ENCODE results near the gene DXO.
A peak's percentile ranks its signal among the peaks of the same experiment; 100 is the strongest.
"Not testable (repeated sequence)": the region's sequence is repeated elsewhere in the genome, so short reads cannot be mapped to it uniquely, and the experiment has no call there.

Gene DXO

DNA sequence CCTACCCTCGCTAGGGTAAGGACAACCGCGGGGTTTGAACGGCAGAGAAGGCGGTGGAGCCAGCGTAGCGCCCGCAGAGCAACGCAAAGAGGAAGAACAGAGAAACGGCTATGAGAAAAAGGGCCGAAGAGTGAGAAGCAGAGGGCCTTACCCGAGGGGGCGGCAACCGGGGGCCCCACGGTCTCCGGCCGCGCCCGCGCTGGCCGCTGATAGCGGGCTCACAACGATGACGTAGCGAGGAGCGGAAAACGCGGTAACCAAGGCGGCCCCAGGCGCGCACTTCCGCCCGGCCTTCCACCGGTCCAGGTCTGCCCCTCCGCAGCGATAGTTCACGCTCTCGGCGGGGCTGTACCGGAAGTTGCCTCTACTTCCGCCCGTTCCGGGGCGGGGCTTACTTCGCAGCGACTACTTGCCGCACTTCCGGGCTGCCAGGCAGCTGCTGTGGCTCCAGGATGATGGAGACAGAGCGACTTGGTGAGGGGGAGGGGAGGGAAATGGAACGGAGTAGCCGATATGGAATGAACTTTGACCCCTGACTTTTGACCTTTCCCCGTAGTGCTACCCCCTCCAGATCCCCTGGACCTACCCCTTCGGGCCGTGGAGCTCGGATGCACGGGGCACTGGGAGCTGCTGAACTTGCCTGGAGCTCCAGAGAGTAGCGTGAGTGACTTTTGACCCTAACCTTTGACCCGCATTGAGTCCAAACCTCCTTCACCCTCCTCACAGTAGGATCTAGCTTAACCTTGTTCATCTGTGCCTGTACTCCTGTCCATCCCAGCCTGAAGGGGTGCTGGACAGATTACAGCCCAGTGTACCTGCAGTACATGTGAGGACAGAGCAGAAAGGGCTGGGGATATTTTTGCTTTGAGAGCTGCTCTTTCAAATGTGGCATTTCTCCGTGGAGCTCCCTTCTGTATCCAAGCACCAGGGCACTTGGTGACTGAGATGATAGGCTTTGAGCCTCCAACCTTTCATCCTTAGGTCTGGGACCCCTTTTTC is 12.9 kb downstream of the DXO start, which contains the start of the genes NELFE and SKIC2:
Gene NELFE, minus strand, starts transcription at position 231 of the 999 bp plus-strand sequence. CDS start 525 bp downstream, outside the sequence.
Gene SKIC2, plus strand, starts transcription at position 435 of the 999 bp plus-strand sequence. Its CDS starts 18 bp downstream, at position 453.
- peak; percentile 96 for DNase-seq (ENCODE audit: low read depth, low spot score)

DNA sequence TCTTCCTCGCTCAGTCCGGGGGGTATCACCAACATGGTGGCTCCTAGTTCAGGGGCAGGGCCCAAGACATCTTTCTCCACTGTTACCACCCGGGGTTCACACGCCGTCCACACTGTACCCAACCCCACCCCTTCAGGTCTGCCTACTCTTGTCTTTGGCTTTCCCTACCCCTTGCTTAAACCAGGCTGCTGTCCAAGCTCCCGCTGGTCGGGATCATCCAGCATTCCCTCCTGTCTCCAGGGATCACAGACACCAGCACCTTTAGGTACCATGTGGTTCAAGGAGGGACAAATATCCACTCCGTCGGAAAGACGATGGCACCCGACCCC is 13.6 kb downstream of the DXO start:
- DNase-seq (ENCODE audit: low read depth, low spot score) = no peak

DNA sequence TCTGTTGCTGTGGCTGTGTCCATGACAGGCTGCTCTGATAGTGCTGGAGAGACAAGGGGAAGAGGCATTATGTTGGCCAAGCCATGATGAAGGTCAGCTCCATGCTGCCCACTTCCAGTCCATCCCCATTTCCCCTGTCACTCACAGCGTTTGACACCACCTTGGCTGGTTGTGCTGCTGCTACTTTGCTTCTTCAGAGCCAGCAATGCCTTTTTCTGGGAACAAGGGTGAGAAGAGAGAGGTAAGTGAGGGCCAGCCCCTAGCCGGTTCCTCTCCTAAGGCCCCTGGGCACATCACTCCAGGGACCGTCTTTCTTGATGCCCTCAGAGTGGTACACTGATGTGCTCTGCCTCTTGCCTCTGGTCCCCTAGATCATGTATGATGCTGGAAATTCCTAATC is 15.1 kb downstream of the DXO start:
- DNase-seq (ENCODE audit: low read depth, low spot score) = no peak

GRCh38 chr6:31954511-31954910 is 17.4 kb downstream of the DXO start:
- DNase-seq (ENCODE audit: low read depth, low spot score) = no peak

GRCh38 chr6:31952890-31953289 is 19.0 kb downstream of the DXO start:
- no peak for DNase-seq (ENCODE audit: low read depth, low spot score)

- DNase-seq (ENCODE audit: low read depth, low spot score) = no peak
Measured at GRCh38 chr6:31952140-31952805, 19.7 kb downstream of the DXO start.

DNA sequence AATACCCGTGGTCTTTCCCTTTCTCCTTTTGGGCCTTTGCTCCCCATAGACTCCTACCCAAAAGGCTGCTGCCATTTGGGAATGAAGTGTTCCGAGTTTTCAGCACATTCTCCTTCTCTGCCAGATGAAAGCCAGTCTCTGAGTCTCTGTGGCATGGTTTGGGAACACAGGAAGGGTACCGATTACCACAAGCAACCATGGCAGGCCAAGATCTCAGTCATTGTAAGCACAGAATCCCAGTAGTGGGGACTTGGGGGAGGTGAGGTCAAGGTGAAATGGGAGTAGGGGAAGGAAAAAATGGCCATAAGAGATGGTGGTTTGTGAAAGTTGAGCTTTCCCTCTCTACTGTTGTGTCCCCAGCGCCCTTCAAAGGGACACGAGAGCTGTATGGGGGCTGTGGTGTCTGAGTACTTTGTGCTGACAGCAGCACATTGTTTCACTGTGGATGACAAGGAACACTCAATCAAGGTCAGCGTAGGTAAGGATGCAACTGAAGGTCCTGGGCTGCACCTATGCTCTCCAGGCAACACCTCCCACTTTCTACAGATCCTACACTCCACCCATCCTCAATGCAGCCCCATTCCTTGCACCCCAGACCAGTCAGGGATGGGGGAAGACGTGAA is 21.9 kb downstream of the DXO start:
- no peak for DNase-seq (ENCODE audit: low read depth, low spot score)

DNA sequence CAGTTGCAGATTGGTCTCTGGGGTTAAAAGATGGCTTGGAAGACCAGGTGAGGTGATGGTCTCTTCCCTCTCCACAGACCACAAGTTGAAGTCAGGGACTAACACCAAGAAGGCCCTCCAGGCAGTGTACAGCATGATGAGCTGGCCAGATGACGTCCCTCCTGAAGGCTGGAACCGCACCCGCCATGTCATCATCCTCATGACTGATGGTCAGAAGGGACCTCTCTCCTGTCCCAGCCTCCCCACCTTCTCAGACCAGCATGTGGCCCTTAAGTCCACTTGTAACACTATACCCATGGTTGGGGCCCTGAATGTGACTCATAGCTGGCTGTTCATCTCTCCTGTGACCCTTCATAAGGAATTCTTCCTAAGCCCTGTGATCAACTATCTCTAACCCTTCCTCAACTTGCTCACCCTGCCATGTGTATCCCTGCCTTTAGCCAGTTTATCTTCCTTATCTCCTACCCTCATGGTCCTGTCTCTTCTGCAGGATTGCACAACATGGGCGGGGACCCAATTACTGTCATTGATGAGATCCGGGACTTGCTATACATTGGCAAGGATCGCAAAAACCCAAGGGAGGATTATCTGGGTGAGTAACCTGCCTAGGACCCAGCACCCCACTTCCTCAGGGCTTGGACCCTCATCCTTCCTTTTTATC is 23.1 kb downstream of the DXO start:
- no peak for DNase-seq (ENCODE audit: low read depth, low spot score)

DNA sequence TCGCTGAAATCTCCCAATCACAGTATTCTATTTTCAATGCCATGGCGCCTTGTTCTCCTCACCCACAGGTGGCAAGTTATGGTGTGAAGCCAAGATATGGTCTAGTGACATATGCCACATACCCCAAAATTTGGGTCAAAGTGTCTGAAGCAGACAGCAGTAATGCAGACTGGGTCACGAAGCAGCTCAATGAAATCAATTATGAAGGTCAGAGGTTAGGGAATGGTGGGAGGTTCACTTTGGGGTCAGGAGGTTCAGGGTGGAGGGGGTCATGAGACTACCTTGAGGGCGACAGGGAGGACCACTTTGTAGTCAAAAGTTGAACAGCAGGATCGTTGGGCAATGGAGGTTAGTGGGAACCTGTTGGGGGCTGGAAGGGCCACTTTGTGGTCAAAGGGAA is 23.6 kb downstream of the DXO start:
- DNase-seq (ENCODE audit: low read depth, low spot score) = no peak

DNA sequence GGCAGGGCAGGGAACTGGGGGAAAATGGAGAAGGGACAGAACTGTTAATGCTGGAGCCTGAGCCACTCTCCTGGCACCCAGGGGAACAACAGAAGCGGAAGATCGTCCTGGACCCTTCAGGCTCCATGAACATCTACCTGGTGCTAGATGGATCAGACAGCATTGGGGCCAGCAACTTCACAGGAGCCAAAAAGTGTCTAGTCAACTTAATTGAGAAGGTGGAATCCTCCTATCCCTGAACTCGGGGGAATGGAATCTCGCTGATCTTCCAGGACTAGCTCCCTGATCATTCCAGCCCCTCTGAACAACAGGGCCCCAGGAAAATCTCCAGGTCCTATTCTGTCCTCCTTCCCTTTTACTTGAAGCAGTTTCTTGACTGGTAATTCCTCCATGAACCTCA is 24.1 kb downstream of the DXO start:
- DNase-seq (ENCODE audit: low read depth, low spot score) = no peak

GRCh38 chr6:31947070-31947675 is 24.8 kb downstream of the DXO start:
- DNase-seq (ENCODE audit: low read depth, low spot score) = no peak

- no peak for DNase-seq (ENCODE audit: low read depth, low spot score)
Measured at GRCh38 chr6:31946370-31946885, 25.5 kb downstream of the DXO start.

GRCh38 chr6:31945507-31946369 is 26.2 kb downstream of the DXO start, which contains the start of gene CFB:
Gene CFB (plus strand): TSS chr6:31946095. CDS start chr6:31946222, 127 bp downstream.
- DNase-seq (ENCODE audit: low read depth, low spot score) = no peak

DNA sequence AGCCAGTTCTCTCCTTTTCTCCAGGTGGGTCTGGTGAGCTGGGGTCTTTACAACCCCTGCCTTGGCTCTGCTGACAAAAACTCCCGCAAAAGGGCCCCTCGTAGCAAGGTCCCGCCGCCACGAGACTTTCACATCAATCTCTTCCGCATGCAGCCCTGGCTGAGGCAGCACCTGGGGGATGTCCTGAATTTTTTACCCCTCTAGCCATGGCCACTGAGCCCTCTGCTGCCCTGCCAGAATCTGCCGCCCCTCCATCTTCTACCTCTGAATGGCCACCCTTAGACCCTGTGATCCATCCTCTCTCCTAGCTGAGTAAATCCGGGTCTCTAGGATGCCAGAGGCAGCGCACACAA is 26.8 kb downstream of the DXO start:
- no peak for DNase-seq (ENCODE audit: low read depth, low spot score)

- no peak for DNase-seq (ENCODE audit: low read depth, low spot score)
Measured at GRCh38 chr6:31943742-31944141, 28.2 kb downstream of the DXO start.

- no peak for DNase-seq (ENCODE audit: low read depth, low spot score)
Measured at GRCh38 chr6:31940256-31940664, 31.7 kb downstream of the DXO start.

- no peak for DNase-seq (ENCODE audit: low read depth, low spot score)
Measured at GRCh38 chr6:31935823-31936222, 36.1 kb downstream of the DXO start.

- DNase-seq (ENCODE audit: low read depth, low spot score) = no peak
Measured at GRCh38 chr6:31935021-31935420, 36.9 kb downstream of the DXO start.

DNA sequence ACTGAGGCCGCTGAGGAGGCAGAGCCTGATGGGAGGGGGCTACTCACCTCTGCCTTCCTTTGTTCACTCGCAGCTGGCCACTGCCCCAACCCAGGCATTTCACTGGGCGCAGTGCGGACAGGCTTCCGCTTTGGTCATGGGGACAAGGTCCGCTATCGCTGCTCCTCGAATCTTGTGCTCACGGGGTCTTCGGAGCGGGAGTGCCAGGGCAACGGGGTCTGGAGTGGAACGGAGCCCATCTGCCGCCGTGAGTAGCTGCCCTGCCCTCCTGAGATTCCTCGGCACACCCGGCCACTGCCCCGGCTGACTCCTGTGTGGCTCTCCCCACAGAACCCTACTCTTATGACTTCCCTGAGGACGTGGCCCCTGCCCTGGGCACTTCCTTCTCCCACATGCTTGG is 38.4 kb downstream of the DXO start:
- no peak for DNase-seq (ENCODE audit: low read depth, low spot score)

DNA sequence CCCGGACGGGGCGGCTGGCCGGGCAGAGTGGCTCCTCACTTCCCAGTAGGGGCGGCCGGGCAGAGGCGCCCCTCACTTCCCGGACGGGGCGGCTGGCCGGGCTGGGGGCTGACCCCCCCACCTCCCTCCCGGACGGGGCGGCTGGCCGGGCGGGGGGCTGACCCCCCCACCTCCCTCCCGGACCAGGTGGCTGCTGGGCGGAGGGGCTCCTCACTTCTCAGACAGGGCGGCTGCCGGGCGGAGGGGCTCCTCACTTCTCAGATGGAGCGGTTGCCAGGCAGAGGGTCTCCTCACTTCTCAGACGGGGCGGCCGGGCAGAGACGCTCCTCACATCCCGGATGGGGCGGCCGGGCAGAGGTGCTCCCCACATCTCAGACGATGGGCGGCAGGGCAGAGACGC is 39.8 kb downstream of the DXO start:
- not testable (repeated sequence) for DNase-seq (ENCODE audit: low read depth, low spot score)
